Left lobe of liver (tissue), 2 donors: ENCODE measurements around the gene OR4D11. TPM values are rescaled to one million over a fixed set of nuclear protein-coding genes. Genes with fewer than 3 reads are reported as not detected.
"Not testable (repeated sequence)": the region's sequence is repeated elsewhere in the genome, so short reads cannot be mapped to it uniquely, and the experiment has no call there.

ENCODE experiments used
- ATAC-seq: fragments of 200-7000 bp; cut with Tn5 transposase; one replicate; pipeline ENCODE4 v1.9.1; 2020; ENCODE audit warnings: mild to moderate bottlenecking, moderate library complexity
- DNase-seq: peaks from one replicate; pipeline ENCODE4 v3.0.0-alpha.2; 2020; ENCODE audit warnings: low spot score
- total RNA-seq: library from RNA; stranded (reverse); gene quantifications from one replicate; pipeline ENCODE4 v1.2.1, GENCODE V29; 2021
- donor health status: DM: no; HTN: no; CAD: no; lungs with moderate emphysema.
- donor health status: DM: no; HTN: yes; CAD: no.

OR4D11 gene
- total RNA-seq, 1 donor from 2014 or later: not detected

GRCh38 chr11:59547605-59548308 is 44.4 kb downstream of the OR4D11 start:
- not testable (repeated sequence) for ATAC-seq, DNase-seq

GRCh38 chr11:59548309-59548656 is 44.9 kb downstream of the OR4D11 start:
- ATAC-seq: no peak
- DNase-seq: no peak

GRCh38 chr11:59550368-59550841 is 47.0 kb downstream of the OR4D11 start:
- DNase-seq (peak; percentile 86), ATAC-seq (peak; percentile 86)

GRCh38 chr11:59550842-59551658 is 47.7 kb downstream of the OR4D11 start:
- peak; percentile 71 for ATAC-seq
- DNase-seq: peak; percentile 79

GRCh38 chr11:59551659-59552521 is 48.5 kb downstream of the OR4D11 start:
- no peak for DNase-seq
- peak; percentile 14 for ATAC-seq

GRCh38 chr11:59552844-59553243 is 49.5 kb downstream of the OR4D11 start:
- ATAC-seq: no peak
- DNase-seq: no peak

- ATAC-seq: no peak
- DNase-seq: no peak
Measured at GRCh38 chr11:59553323-59553722, 49.9 kb downstream of the OR4D11 start.

Other genes with a start within 250 kb of the OR4D11 start
- not detected for gene OR5AN1, start 144.7 kb upstream of the OR4D11 start, total RNA-seq
- gene OR5A2, start 77.2 kb upstream of the OR4D11 start, total RNA-seq: not detected
- gene OR5A1, start 67.1 kb upstream of the OR4D11 start, total RNA-seq: not detected
- gene OR4D6, start 46.6 kb upstream of the OR4D11 start, total RNA-seq: not detected
- gene OR4D10, start 30.3 kb upstream of the OR4D11 start, total RNA-seq: not detected
- not detected for gene OR4D9, start 8.0 kb downstream of the OR4D11 start, total RNA-seq
- gene OSBP, start 112.2 kb downstream of the OR4D11 start, total RNA-seq: 57.7 TPM
- 16.7 TPM for gene PATL1, start 165.5 kb downstream of the OR4D11 start, total RNA-seq
- not detected for gene OR10V1, start 210.3 kb downstream of the OR4D11 start, total RNA-seq